SKM-1 treated with dmso at 0.1 percent for 144 hours (cell line): ENCODE data around the gene AGBL3.
"Not testable (repeated sequence)": the region's sequence is repeated elsewhere in the genome, so short reads cannot be mapped to it uniquely, and the experiment has no call there.

Source experiments
- DNase-seq: peaks from one replicate; lab custom pipeline; 2025; ENCODE audit not compliant: unreplicated experiment; lab: John Stamatoyannopoulos, UW

AGBL3 gene

GRCh38 chr7:135074531-135074930 lies 88.2 kb downstream of the AGBL3 start:
- DNase-seq: no peak

DNA sequence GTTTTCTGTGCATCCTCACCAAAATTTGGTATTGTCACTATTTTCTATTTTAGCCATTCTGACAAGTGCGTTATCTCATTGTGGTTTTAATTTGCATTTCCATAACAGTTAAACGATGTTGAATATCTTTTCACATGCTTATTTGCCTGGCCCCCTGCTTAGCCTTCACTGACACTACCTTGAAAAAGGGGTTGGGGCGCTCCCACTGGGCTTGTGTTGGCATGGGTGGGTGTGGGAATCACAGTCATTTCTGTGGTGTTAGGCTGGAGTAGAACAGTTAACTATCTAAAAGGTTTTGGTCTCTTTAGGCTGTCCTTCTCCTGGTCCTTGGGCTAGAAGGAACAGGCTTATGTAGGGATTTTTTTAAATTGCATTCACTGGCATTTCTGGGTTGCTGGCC lies 89.4 kb downstream of the AGBL3 start:
- no peak for DNase-seq

DNA sequence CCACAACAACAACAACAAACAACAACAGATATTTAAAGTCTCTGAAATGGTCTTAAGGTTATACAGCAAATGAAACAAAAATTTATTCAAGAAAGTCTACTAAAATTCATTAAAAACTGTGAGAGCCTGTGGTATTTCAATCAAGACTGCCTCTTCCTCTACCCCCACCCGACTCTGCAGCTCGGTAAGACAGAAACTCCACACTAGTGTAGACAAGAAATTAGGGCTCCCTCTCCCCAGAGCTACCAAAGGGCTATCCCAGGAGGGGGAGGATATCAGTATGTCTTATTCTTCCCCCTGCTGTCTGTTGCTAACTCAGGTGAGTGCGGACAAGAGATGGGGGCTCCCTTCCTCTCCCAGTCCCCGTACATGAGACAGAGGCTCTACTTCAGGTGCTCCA lies 90.6 kb downstream of the AGBL3 start:
- DNase-seq: no peak

DNA sequence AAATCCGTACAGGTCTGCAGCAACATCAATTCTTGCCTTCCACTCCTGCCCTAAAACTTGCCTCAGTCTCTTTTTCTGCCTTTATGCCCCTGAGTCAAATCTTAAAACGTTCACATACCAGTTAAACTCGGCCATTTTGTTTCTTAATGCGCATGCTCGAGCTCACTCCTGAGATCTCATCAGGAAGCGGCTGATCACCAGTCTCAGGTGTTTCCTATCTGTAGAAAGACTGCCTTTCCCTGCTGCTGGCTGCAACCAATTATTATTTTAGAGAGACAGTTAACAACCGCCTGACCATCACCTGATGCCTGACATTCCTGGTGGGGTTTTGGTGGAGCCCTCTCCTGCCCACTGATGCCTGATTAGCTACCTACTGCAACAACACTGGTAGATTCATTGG lies 91.3 kb downstream of the AGBL3 start:
- no peak for DNase-seq

GRCh38 chr7:135078051-135078450 lies 91.7 kb downstream of the AGBL3 start:
- DNase-seq: no peak

DNA sequence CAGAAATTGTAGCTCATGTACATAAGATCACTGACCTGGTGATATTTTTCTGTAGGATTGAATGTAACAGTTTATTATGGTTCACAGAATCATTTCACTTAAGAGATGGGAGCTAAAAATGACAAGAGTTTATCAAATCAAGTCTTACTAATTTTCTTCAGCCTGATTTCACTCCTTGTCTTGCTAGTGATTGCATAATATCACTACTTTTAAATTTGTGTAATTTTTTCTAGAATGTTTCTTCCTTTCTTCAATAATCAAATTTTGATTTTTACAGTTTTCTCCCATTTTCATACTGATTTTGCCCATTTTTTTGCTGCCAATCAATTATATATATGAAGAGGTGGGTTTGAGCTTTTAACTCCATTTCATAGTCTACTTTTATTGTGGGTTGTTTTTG lies 92.8 kb downstream of the AGBL3 start:
- no peak for DNase-seq

DNA sequence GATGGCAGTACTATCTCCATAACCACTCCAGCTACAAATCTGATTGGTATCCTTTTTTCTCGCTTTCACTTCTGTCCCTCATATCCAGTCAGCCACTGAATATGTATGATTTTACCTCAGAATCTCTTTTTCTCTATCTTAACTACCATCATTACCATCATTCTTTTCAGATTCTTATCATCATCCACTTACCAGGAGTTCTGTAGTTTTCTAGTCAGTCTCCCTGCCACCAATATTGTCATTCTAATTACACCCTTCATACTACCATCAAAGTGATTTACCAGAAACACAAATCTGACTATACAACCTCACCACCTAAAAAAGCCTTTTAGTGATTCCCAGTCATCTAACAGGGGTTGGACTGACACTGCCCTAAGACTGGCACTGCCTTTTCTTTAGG lies 96.7 kb downstream of the AGBL3 start:
- DNase-seq: no peak

DNA sequence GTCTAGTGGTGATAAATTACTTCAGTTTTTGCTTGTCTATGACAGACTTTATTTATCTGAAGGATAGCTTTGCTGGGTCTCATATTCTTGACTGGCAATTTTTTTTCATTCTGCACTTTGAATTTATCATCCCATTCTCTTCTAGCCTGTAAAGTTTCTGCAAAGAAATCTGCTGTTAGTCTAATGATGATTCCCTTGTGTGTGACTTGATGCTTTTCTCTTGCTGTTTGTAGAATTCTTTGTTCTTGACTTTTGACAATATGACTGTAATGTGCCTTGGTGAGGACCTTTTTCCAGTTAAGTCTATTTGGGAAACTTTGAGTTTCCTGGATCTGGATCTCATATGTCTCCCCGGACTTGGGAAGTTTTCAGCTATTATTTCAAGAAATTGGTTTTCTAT lies 102.3 kb downstream of the AGBL3 start:
- no peak for DNase-seq

DNA sequence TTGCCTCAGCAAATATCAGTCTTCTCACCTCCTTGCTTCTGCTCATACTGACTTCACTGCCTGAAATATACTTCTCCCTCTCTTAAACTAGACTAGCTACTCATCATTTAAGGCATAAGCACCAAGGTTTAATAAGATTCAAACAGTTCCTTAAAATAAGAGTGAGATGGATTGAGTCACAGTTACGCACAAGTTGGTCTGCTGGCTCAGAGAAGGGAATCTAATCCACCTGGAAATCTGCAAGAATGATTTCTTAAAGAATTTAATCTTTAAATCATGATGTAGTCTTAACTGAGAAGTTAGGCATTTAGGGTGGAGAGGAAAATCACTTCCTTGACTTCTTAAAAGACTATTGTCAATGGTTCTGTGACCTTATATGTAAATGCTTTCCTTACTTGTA lies 105.4 kb downstream of the AGBL3 start:
- no peak for DNase-seq

DNA sequence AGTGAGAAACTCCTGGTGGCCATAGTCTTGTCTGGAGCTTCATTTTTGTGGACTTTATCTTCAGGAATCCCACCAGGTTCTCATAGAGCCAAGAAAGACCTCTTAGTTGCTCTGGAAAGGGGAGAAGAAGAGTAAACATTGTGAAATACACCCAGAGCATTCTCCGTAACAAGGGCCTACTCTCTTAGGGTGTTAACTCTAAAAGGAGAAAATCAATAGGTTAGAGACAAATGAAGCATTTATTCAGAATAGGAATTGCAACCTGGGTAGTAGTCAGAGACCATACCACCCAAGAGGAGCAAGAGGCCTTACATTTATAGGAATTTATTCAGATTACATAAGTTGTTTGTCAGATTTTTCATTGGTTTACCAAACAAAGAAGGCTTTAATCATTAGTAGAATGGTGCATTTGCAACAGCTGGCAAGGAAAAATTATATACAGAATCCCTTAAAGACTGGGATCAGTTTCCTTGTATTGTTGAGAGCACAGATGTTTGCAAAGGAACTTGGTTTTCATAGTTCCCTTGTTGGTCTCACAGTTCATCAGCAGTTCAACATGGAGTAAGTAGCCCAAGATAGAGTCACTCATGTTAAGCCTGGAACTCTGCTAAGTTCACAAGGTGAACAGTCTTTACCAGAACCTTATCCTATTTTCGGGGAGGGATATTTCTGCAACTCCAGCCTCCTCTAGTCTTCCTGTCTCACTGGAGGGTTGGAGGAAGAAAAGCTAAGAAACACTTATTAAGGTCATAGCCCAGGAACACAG lies 108.3 kb downstream of the AGBL3 start:
- no peak for DNase-seq

GRCh38 chr7:135095450-135095849 lies 109.1 kb downstream of the AGBL3 start:
- no peak for DNase-seq

DNA sequence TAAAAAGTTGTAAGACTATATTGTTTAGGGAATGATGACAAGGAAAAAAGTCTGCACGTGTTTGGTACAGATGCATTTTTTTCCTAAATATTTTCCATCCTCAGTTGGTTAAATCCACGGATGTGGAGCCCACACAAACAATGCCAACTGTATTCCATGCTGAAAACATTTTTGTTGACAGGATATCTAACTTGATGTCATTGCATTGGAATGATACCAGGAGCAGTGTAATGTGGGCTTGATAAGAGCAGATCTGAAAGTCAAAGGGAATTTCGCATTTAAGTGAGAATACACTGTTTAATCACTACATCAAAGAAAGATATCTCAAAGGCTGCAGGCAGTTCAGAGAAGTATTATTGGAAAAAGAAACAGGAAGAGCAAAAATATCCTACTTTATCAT lies 112.1 kb downstream of the AGBL3 start:
- DNase-seq: no peak

DNA sequence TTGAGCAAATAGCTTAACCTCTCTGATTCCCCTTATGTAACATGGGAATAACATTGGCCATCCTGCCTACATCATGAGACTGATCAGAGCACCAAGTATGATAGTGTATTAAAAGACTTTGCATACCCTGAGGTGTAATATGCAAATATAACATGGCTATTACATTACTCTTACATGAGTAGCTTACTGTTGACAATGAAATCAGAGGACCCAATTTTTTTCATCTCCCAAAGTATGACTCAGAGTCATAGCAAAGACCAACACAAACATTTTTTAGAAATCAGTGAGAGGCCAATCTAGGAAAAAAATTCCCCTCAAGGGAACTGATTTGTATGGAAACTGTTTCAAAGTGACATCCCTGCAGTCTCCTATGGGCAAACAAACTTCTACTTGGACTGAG lies 114.5 kb downstream of the AGBL3 start:
- DNase-seq: no peak

GRCh38 chr7:135102372-135102771 lies 116.1 kb downstream of the AGBL3 start:
- no peak for DNase-seq

DNA sequence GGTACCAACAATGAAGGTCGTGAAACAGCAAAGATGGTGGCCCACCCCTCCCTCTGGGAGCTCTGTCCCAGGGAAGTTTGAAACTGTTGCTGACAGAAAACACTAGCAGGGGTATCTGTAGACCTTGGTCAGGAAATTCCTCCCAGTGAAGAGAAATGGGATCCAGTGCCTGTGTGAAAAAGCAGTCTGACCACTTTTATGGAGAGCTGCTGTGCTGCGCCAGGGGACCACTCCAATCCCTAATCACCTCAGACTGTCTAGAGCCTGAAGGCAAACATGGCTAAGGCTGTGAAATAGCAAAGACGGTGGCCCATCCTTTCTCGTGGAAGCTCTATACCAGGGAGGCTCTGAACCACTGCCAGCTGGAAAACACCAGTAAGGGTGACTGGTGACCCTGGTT lies 123.3 kb downstream of the AGBL3 start:
- DNase-seq: no peak

- no peak for DNase-seq
Measured at GRCh38 chr7:135109976-135110375, 123.7 kb downstream of the AGBL3 start.

DNA sequence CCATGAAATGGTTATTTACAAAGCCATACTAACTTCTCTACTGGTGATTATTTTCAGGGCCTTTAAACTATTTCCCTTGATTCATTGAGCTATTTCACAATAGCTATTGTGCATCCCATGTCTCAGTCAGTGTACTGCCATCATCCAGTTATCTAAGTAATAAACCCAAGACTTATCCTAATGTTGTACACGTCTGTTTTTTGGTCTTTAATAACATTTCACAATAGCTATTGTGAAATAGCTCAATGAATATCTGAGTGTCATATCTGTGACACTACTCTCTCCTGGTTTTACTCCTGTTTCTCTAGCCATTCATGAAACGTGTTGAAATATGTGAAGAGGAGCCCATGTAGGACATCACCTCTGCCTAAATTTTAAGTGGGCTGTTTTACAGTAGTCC lies 125.1 kb downstream of the AGBL3 start:
- no peak for DNase-seq

DNA sequence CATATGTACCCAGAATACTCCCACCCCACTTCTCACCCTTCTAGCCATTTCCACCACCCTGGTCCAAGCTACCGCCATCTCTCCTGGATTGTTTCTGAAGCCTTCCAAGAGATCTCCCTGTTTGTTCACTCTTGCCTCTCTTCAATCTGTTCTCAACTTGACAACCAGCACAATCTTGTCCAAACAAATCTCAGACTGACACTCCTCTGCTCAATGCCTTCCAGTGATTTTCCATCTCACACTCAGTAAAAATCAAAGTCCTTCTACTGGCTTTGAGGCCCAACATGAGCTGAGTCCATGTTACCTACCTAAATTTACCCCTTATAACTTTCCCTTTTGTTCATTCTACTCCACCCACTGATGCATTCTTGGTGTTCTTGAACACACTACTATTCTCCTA lies 128.3 kb downstream of the AGBL3 start:
- DNase-seq: no peak

DNA sequence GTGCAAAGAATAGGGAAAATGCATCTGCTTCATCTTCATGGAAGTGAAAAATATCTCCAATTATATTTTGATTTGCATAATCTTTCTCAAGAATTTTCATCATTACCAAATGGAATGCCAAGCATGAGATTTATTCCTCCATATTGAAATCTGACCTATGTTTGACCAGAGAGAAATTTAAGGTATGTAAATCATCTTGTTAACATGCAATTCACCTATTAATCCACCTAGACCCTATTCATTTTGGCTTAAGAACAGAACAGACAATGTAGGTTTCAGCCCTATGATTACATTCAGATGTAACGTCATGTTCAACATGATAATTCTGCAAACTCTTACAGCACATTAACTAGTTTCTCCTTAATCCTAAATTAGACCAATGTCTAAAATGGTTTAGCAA lies 130.8 kb downstream of the AGBL3 start:
- DNase-seq: no peak

GRCh38 chr7:135121868-135122267 lies 135.6 kb downstream of the AGBL3 start:
- DNase-seq: no peak

GRCh38 chr7:135124631-135125030 lies 138.3 kb downstream of the AGBL3 start:
- DNase-seq: not testable (repeated sequence)

DNA sequence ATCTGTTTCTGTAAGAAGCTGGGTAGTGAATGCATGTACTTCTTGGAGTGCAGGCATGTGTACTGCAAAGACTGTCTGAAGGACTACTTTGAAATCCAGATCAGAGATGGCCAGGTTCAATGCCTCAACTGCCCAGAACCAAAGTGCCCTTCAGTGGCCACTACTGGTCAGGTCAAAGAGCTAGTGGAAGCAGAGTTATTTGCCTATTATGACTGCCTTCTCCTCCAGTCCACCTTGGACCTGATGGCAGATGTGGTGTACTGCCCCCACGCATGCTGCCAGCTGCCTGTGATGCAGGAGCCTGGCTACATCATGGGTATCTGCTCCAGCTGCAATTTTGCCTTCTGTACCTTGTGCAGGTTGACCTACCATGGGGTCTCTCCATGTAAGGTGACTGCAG lies 142.6 kb downstream of the AGBL3 start:
- no peak for DNase-seq

DNA sequence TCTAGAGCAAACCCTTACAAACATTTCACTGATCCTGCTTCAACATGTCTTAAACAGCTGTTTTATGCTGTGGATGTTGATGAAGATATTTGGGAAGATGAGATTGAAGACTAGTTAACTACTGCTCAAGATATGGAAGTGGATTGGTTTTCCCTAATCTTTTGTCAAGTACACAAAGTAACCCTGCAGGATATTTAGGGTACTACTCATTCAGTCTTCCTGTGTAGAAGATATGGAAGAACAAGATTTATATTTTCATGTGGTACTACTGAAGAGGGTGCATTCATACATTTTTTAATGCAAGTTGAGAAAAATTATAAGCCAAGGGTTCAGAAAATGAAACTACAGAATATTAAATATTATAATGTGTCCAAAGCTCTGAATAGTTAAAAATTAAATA lies 143.3 kb downstream of the AGBL3 start:
- no peak for DNase-seq
